T-helper 1 cell treated with Interleukin-12 subunit alpha and Interleukin-12 subunit beta and Interleukin-4 antibody, amounts not matched to agents 30 μg/mL and 1 μg/mL, for 36 hours (primary cell): ENCODE results near the gene CYB5R4.

Source experiments
- H3K27ac Mint-ChIP-seq: one replicate; pipeline ENCODE4 v1.8.0; 2021; ENCODE audit warnings: mild to moderate bottlenecking, mixed read lengths
- H3K27me3 Mint-ChIP-seq: one replicate; pipeline ENCODE4 v1.8.0; 2021; ENCODE audit warnings: low read depth, mixed read lengths
- H3K36me3 Mint-ChIP-seq: one replicate; pipeline ENCODE4 v1.8.0; 2021; ENCODE audit warnings: low read depth, mixed read lengths
- H3K4me1 Mint-ChIP-seq: one replicate; pipeline ENCODE4 v1.8.0; 2021; ENCODE audit warnings: low read depth, mixed read lengths
- H3K4me3 Mint-ChIP-seq: one replicate; pipeline ENCODE4 v1.8.0; 2021; ENCODE audit warnings: mild to moderate bottlenecking, moderate library complexity, mixed read lengths
- H3K9me3 Mint-ChIP-seq: one replicate; pipeline ENCODE4 v1.8.0; 2021; ENCODE audit warnings: mixed read lengths

The CYB5R4 gene

DNA sequence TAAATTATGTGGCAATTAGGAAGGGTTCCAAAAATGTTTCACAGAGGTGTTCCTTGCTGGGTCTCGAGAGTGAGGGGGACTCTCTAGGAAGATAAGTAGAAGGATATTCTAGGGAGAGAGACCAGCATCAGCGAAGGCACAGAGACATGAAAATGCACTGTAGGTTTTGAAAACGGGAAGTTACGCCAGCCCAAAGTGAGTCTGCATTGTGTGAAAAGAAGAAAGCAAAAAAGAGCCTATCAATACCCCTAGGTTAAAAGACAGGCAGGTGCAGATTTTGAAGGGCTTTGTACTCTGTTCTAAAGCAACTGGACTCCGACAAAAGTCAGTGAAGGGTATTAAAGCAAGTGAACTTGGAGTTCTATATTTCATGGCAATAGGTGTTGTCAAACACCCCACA lies 148.4 kb downstream of the CYB5R4 start:
- no peaks in the 10 kb centered on the region for H3K27me3 Mint-ChIP-seq
- H3K9me3 Mint-ChIP-seq: no peaks in the 10 kb centered on the region
- H3K36me3 Mint-ChIP-seq: no peaks in the 10 kb centered on the region
- no peaks in the 10 kb centered on the region for H3K4me1 Mint-ChIP-seq
- H3K27ac Mint-ChIP-seq: no peak overlapping the region
- H3K4me3 Mint-ChIP-seq: no peak overlapping the region

DNA sequence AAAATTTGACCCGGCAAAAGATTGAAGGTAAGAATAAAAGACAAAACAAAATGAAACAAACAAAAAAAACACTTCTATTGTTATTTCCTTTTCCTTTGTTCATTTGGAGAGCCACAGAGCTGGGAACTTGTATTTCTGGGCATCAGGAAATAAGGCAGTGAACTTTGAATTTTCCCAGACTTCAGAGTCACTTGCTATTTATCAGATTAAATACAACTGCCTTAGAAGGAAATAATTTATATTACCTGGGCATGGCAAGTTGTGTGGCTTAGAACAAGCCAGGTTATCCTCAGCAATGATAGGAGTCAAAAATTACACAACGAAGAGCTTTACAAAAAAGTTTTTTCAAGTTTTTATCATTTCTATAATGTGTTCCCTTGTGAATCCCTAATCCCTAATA lies 153.9 kb downstream of the CYB5R4 start:
- Mint-ChIP-seq H3K36me3 (no peaks in the 10 kb centered on the region), H3K9me3 (no peaks in the 10 kb centered on the region), H3K4me3 (no peak overlapping the region)

DNA sequence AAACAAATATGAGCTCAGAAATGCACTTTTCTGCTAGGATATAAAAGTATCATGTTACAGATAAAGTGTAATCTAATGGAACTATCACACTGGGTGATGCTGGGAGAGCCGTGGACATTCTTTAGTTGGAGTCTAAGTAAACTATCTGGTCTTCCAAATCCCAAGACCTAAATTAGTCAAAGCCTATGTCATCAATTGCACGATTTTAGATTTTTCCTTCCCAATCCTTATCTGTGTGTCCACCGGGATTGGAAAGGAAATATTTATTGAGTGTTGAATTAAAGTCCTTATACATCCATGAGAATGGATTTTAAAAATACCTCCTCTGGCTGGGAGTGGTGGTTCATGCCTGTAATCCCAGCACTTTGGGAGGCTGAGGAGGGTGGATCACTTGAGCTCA lies 154.4 kb downstream of the CYB5R4 start:
- H3K4me3 Mint-ChIP-seq: no peak overlapping the region
- H3K4me1 Mint-ChIP-seq: no peaks in the 10 kb centered on the region
- H3K9me3 Mint-ChIP-seq: no peaks in the 10 kb centered on the region
- no peaks in the 10 kb centered on the region for H3K27me3 Mint-ChIP-seq
- no peak overlapping the region for H3K27ac Mint-ChIP-seq
- H3K36me3 Mint-ChIP-seq: no peaks in the 10 kb centered on the region

More for the DNA sequence above, 153.9 kb downstream of the CYB5R4 start:
- no peaks in the 10 kb centered on the region for H3K4me1 Mint-ChIP-seq
- no peak overlapping the region for H3K27ac Mint-ChIP-seq
- H3K27me3 Mint-ChIP-seq: no peaks in the 10 kb centered on the region

DNA sequence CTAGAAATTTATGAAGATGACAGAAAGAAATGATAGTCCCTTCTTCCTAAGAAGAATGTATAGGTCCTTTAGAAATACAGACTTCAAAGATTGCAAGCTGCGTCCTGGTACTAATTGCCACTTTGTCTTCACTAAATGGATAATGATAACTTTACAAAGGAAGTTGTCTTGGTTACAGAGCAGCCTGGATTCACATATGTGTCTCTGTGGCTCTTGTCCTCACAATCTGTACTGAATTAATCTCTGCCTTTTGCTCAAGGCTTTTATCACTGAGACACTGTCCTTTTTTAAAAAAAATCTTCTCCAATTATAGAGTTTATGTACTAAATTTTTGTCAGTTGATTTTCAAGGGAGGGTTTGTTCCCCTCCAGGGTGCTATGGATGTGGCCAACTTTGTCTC lies 156.5 kb downstream of the CYB5R4 start:
- Mint-ChIP-seq H3K27me3 (no peaks in the 10 kb centered on the region), H3K4me3 (no peak overlapping the region), H3K4me1 (no peaks in the 10 kb centered on the region), H3K27ac (no peak overlapping the region), H3K9me3 (no peaks in the 10 kb centered on the region), H3K36me3 (no peaks in the 10 kb centered on the region)
